Skeletal muscle satellite cell (primary cell): ENCODE measurements around the gene APEH.
"Not testable (repeated sequence)": the region's sequence is repeated elsewhere in the genome, so short reads cannot be mapped to it uniquely, and the experiment has no call there.

Experiments
- H3K27me3 ChIP-seq: 2 replicates; pipeline ENCODE4 v1.7.0; 2013; ENCODE audit warnings: low read length; ENCODE audit not compliant: control insufficient read depth, insufficient read depth
- H3K36me3 ChIP-seq: 2 replicates; pipeline ENCODE4 v1.7.0; 2013; ENCODE audit warnings: mild to moderate bottlenecking, control low read depth, low read length; ENCODE audit not compliant: insufficient read depth
- H3K4me1 ChIP-seq: 2 replicates; pipeline ENCODE4 v1.7.0; 2013; ENCODE audit warnings: low read length; ENCODE audit not compliant: control insufficient read depth, insufficient read depth
- H3K4me2 ChIP-seq: 2 replicates; pipeline ENCODE4 v1.7.0; 2013; ENCODE audit warnings: mild to moderate bottlenecking, low read length
- H3K4me3 ChIP-seq: 2 replicates; pipeline ENCODE4 v1.7.0; 2013; ENCODE audit warnings: low read length
- H3K9ac ChIP-seq: 2 replicates; pipeline ENCODE4 v1.7.0; 2013; ENCODE audit warnings: mild to moderate bottlenecking, low read depth, low read length, moderate library complexity
- H3K9me3 ChIP-seq: replicated peaks from 2 replicates; pipeline ENCODE4 v1.7.0; 2013; ENCODE audit warnings: mild to moderate bottlenecking, control low read depth, low read length

The APEH gene

GRCh38 chr3:49671291-49672288 is 2.6 kb upstream of the APEH start:
- Histone ChIP-seq H3K36me3 (peaks cover 10% of the 10 kb centered on the region), H3K4me1 (peaks cover 38% of the 10 kb centered on the region)

GRCh38 chr3:49673121-49673714 is 933 bp upstream of the APEH start:
- H3K4me1 ChIP-seq = peaks cover 30% of the 10 kb centered on the region
- peaks cover under 1% of the 10 kb centered on the region for H3K27me3 ChIP-seq

More at GRCh38 chr3:49671291-49672288, 2.6 kb upstream of the APEH start:
- Histone ChIP-seq H3K9ac (no peak overlapping the region), H3K27me3 (peaks cover 15% of the 10 kb centered on the region), H3K4me3 (no peak overlapping the region), H3K9me3 (no peaks in the 10 kb centered on the region), H3K4me2 (no peak overlapping the region)

GRCh38 chr3:49674497-49674983 is 389 bp downstream of the APEH start:
- no peaks in the 10 kb centered on the region for H3K9me3 ChIP-seq
- peak overlapping the region; percentile 96 for H3K4me2 ChIP-seq
- H3K36me3 ChIP-seq = peaks cover 40% of the 10 kb centered on the region
- peak overlapping the region; percentile 100 for H3K4me3 ChIP-seq
- no peaks in the 10 kb centered on the region for H3K27me3 ChIP-seq
- peaks cover 16% of the 10 kb centered on the region for H3K4me1 ChIP-seq
- peak overlapping the region; percentile 94 for H3K9ac ChIP-seq

More at GRCh38 chr3:49673121-49673714, 933 bp upstream of the APEH start:
- H3K4me3 ChIP-seq = peak overlapping the region; percentile 100
- peak overlapping the region; percentile 96 for H3K4me2 ChIP-seq
- peaks cover 27% of the 10 kb centered on the region for H3K36me3 ChIP-seq
- H3K9ac ChIP-seq = peak overlapping the region; percentile 94
- H3K9me3 ChIP-seq = no peaks in the 10 kb centered on the region

- H3K4me3 ChIP-seq = no peak overlapping the region
- H3K4me1 ChIP-seq = peaks cover 16% of the 10 kb centered on the region
- peaks cover 53% of the 10 kb centered on the region for H3K36me3 ChIP-seq
- H3K9ac ChIP-seq = no peak overlapping the region
- no peaks in the 10 kb centered on the region for H3K9me3 ChIP-seq
- H3K4me2 ChIP-seq = no peak overlapping the region
- H3K27me3 ChIP-seq = no peaks in the 10 kb centered on the region
Measured at GRCh38 chr3:49675912-49676311, 1.8 kb downstream of the APEH start.

GRCh38 chr3:49680493-49681231 is 6.5 kb downstream of the APEH start:
- H3K9me3 ChIP-seq = no peaks in the 10 kb centered on the region
- H3K27me3 ChIP-seq = no peaks in the 10 kb centered on the region
- no peak overlapping the region for H3K4me3 ChIP-seq
- peaks cover 80% of the 10 kb centered on the region for H3K36me3 ChIP-seq
- H3K9ac ChIP-seq = no peak overlapping the region
- H3K4me1 ChIP-seq = peaks cover 11% of the 10 kb centered on the region
- H3K4me2 ChIP-seq = no peak overlapping the region

GRCh38 chr3:49681232-49681522 is 7.0 kb downstream of the APEH start:
- no peaks in the 10 kb centered on the region for H3K9me3 ChIP-seq
- H3K27me3 ChIP-seq = no peaks in the 10 kb centered on the region
- H3K9ac ChIP-seq = no peak overlapping the region
- H3K4me3 ChIP-seq = no peak overlapping the region
- H3K4me1 ChIP-seq = peaks cover 11% of the 10 kb centered on the region
- H3K4me2 ChIP-seq = no peak overlapping the region
- peaks cover 75% of the 10 kb centered on the region for H3K36me3 ChIP-seq

GRCh38 chr3:49681543-49681942 is 7.4 kb downstream of the APEH start:
- H3K4me3 ChIP-seq = no peak overlapping the region
- peaks cover 71% of the 10 kb centered on the region for H3K36me3 ChIP-seq
- H3K9ac ChIP-seq = no peak overlapping the region
- H3K4me2 ChIP-seq = no peak overlapping the region
- H3K9me3 ChIP-seq = no peaks in the 10 kb centered on the region
- H3K27me3 ChIP-seq = no peaks in the 10 kb centered on the region
- peaks cover 15% of the 10 kb centered on the region for H3K4me1 ChIP-seq

- H3K4me2 ChIP-seq = no peak overlapping the region
- no peaks in the 10 kb centered on the region for H3K9me3 ChIP-seq
- H3K4me1 ChIP-seq = peaks cover 21% of the 10 kb centered on the region
- H3K4me3 ChIP-seq = no peak overlapping the region
- no peak overlapping the region for H3K9ac ChIP-seq
- no peaks in the 10 kb centered on the region for H3K27me3 ChIP-seq
- peaks cover 55% of the 10 kb centered on the region for H3K36me3 ChIP-seq
Measured at GRCh38 chr3:49683162-49683561, 9.0 kb downstream of the APEH start.

- peaks cover 27% of the 10 kb centered on the region for H3K4me1 ChIP-seq
- H3K4me2 ChIP-seq, H3K9me3 ChIP-seq, H3K9ac ChIP-seq, H3K4me3 ChIP-seq, H3K27me3 ChIP-seq: not testable (repeated sequence)
- H3K36me3 ChIP-seq = peaks cover 42% of the 10 kb centered on the region
Measured at GRCh38 chr3:49684453-49684852, 10.3 kb downstream of the APEH start.

- H3K36me3 ChIP-seq = peaks cover 35% of the 10 kb centered on the region
- peaks cover 27% of the 10 kb centered on the region for H3K4me1 ChIP-seq
- not testable (repeated sequence) for H3K27me3 ChIP-seq, H3K4me2 ChIP-seq, H3K4me3 ChIP-seq, H3K9ac ChIP-seq, H3K9me3 ChIP-seq
Measured at GRCh38 chr3:49685103-49685502, 11.0 kb downstream of the APEH start.

GRCh38 chr3:49685846-49686245 is 11.7 kb downstream of the APEH start:
- not testable (repeated sequence) for H3K4me2 ChIP-seq, H3K9me3 ChIP-seq, H3K9ac ChIP-seq, H3K4me3 ChIP-seq, H3K27me3 ChIP-seq
- H3K36me3 ChIP-seq = peaks cover 29% of the 10 kb centered on the region
- peaks cover 27% of the 10 kb centered on the region for H3K4me1 ChIP-seq
